SK-N-SH (cell line): ENCODE results near the gene ELOVL6.

ENCODE experiments used
- EP300 ChIP-seq, 2 experiments: IDR thresholded peaks; 2 replicates each; pipeline versions ENCODE4 v1.4.0 to v1.6.1; 2012; ENCODE audit warnings: borderline replicate concordance in 1 of 2, low read depth in 1 of 2, low read length in 1 of 2
- JUND ChIP-seq: IDR thresholded peaks from 2 replicates; pipeline ENCODE4 v1.4.0; 2012
- NRF1 ChIP-seq: IDR thresholded peaks from 2 replicates; pipeline ENCODE4 v1.6.1; 2012; ENCODE audit warnings: low read depth, mild to moderate bottlenecking, low read length
- POLR2AphosphoS5 ChIP-seq: IDR thresholded peaks from 2 replicates; pipeline ENCODE4 v1.6.1; 2012; ENCODE audit warnings: low read depth, low read length
- RAD21 ChIP-seq: IDR thresholded peaks from 2 replicates; pipeline ENCODE4 v1.6.1; 2012; ENCODE audit warnings: mild to moderate bottlenecking, low read length
- TAF1 ChIP-seq: IDR thresholded peaks from 2 replicates; pipeline ENCODE4 v1.6.1; 2012; ENCODE audit warnings: low read depth, mild to moderate bottlenecking, low read length, moderate library complexity, borderline replicate concordance
- YY1 ChIP-seq: IDR thresholded peaks from 2 replicates; pipeline ENCODE4 v1.4.0; 2012; ENCODE audit warnings: low read depth, mild to moderate bottlenecking
- TF ChIP-seq, protein P1 (sequence below): IDR thresholded peaks from 2 replicates; pipeline ENCODE4 v1.4.0; 2012; ENCODE audit warnings: low read depth, borderline replicate concordance
- TF ChIP-seq, protein P2 (sequence below): fragments of 200-600 bp; sonication (generic); IDR thresholded peaks from 2 replicates; pipeline ENCODE4 v1.6.1; 2017; ENCODE audit warnings: antibody characterized with exemption, mild to moderate bottlenecking, moderate library complexity

DNA sequence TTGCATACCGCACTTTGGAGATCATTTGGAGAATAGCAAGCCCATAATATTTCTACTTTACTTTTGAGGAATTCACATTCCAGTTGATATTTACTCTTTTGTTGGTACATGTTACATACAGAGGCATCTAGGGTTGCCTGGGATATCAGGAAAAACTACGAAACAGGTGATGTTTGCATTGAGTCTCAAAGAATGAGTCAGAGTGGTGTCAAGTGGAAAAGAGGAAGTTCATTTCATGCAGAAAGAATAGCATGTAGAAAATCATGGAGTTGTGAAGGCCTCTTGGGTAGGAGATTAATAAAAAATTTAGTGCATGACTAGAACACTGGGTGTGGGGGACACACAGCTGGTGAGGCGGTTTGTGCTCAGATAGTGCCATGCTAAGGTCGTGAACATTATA is 33.5 kb upstream of the ELOVL6 start:
- TF ChIP-seq NRF1: no peak
- TF ChIP-seq, protein P1, sequence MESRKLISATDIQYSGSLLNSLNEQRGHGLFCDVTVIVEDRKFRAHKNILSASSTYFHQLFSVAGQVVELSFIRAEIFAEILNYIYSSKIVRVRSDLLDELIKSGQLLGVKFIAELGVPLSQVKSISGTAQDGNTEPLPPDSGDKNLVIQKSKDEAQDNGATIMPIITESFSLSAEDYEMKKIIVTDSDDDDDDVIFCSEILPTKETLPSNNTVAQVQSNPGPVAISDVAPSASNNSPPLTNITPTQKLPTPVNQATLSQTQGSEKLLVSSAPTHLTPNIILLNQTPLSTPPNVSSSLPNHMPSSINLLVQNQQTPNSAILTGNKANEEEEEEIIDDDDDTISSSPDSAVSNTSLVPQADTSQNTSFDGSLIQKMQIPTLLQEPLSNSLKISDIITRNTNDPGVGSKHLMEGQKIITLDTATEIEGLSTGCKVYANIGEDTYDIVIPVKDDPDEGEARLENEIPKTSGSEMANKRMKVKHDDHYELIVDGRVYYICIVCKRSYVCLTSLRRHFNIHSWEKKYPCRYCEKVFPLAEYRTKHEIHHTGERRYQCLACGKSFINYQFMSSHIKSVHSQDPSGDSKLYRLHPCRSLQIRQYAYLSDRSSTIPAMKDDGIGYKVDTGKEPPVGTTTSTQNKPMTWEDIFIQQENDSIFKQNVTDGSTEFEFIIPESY: no peak
- TF ChIP-seq TAF1: no peak
- no peak for TF ChIP-seq JUND
- TF ChIP-seq, protein P2, sequence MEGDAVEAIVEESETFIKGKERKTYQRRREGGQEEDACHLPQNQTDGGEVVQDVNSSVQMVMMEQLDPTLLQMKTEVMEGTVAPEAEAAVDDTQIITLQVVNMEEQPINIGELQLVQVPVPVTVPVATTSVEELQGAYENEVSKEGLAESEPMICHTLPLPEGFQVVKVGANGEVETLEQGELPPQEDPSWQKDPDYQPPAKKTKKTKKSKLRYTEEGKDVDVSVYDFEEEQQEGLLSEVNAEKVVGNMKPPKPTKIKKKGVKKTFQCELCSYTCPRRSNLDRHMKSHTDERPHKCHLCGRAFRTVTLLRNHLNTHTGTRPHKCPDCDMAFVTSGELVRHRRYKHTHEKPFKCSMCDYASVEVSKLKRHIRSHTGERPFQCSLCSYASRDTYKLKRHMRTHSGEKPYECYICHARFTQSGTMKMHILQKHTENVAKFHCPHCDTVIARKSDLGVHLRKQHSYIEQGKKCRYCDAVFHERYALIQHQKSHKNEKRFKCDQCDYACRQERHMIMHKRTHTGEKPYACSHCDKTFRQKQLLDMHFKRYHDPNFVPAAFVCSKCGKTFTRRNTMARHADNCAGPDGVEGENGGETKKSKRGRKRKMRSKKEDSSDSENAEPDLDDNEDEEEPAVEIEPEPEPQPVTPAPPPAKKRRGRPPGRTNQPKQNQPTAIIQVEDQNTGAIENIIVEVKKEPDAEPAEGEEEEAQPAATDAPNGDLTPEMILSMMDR: no peak
- TF ChIP-seq EP300 (IDR thresholded peaks at IDR 0.05; ENCODE audit: borderline replicate concordance in 1 of 2, low read depth in 1 of 2, low read length in 1 of 2): no peak
- no peak for TF ChIP-seq RAD21
- TF ChIP-seq POLR2AphosphoS5: no peak
- TF ChIP-seq YY1: no peak
